ENCODE measurements around the gene SYNGR4.

Gene SYNGR4

GRCh38 chr19:48413879-48414587, 49.9 kb downstream of the SYNGR4 start:
- ATAC-seq: peak; percentile 25
- no peak for TF ChIP-seq TOX (CRISPR knock-in tag; IDR thresholded peaks at IDR 0.05; ENCODE audit: borderline replicate concordance)
- no peak for TF ChIP-seq CREB5 (CRISPR knock-in tag; IDR thresholded peaks at IDR 0.05; ENCODE audit: low read depth)
- no peak for TF ChIP-seq POU6F1 (CRISPR knock-in tag; IDR thresholded peaks at IDR 0.05; ENCODE audit: borderline replicate concordance, low read depth)
- TF ChIP-seq GLIS3 (CRISPR knock-in tag; IDR thresholded peaks at IDR 0.05): no peak
- no peak for TF ChIP-seq ISL1 (CRISPR knock-in tag; IDR thresholded peaks at IDR 0.05)
- TF ChIP-seq ZFP30 (CRISPR knock-in tag; IDR thresholded peaks at IDR 0.05): no peak
- TF ChIP-seq TCF4 (CRISPR knock-in tag; IDR thresholded peaks at IDR 0.05; ENCODE audit: borderline replicate concordance): no peak
- TF ChIP-seq ARNTL (CRISPR knock-in tag; IDR thresholded peaks at IDR 0.05; ENCODE audit: borderline replicate concordance, low read depth): no peak
- no peak for TF ChIP-seq PATZ1 (CRISPR knock-in tag; IDR thresholded peaks at IDR 0.05; ENCODE audit: borderline replicate concordance)
- TF ChIP-seq SNAI2 (CRISPR knock-in tag; IDR thresholded peaks at IDR 0.05): no peak
- no peak for TF ChIP-seq ZNF8 (CRISPR knock-in tag; IDR thresholded peaks at IDR 0.05)
- no peak for TF ChIP-seq PPARA (CRISPR knock-in tag; IDR thresholded peaks at IDR 0.05; ENCODE audit: borderline replicate concordance)
- no peak for TF ChIP-seq ZFP3 (CRISPR knock-in tag; IDR thresholded peaks at IDR 0.05)
- TF ChIP-seq ZC3H10 (CRISPR knock-in tag; IDR thresholded peaks at IDR 0.05): no peak
- no peak for TF ChIP-seq CSDC2 (CRISPR knock-in tag; IDR thresholded peaks at IDR 0.05)
- no peak for TF ChIP-seq OSR1 (CRISPR knock-in tag; IDR thresholded peaks at IDR 0.05)
- TF ChIP-seq TSHZ2 (CRISPR knock-in tag; IDR thresholded peaks at IDR 0.05): no peak
- no peak for TF ChIP-seq RARB (CRISPR knock-in tag; IDR thresholded peaks at IDR 0.05)

- TF ChIP-seq GLIS3 (CRISPR knock-in tag; IDR thresholded peaks at IDR 0.05): no peak
- TF ChIP-seq ZFP30 (CRISPR knock-in tag; IDR thresholded peaks at IDR 0.05): no peak
- no peak for TF ChIP-seq ESRRG (CRISPR knock-in tag; IDR thresholded peaks at IDR 0.05)
- no peak for TF ChIP-seq TSHZ2 (CRISPR knock-in tag; IDR thresholded peaks at IDR 0.05)
- TF ChIP-seq CSRNP3 (CRISPR knock-in tag; IDR thresholded peaks at IDR 0.05): no peak
- TF ChIP-seq RARB (CRISPR knock-in tag; IDR thresholded peaks at IDR 0.05): no peak
- TF ChIP-seq PPARA (CRISPR knock-in tag; IDR thresholded peaks at IDR 0.05; ENCODE audit: borderline replicate concordance): no peak
- no peak for TF ChIP-seq PATZ1 (CRISPR knock-in tag; IDR thresholded peaks at IDR 0.05; ENCODE audit: borderline replicate concordance)
- no peak for TF ChIP-seq ZNF70 (CRISPR knock-in tag; IDR thresholded peaks at IDR 0.05)
- no peak for TF ChIP-seq POU6F1 (CRISPR knock-in tag; IDR thresholded peaks at IDR 0.05; ENCODE audit: borderline replicate concordance, low read depth)
- no peak for TF ChIP-seq CSDC2 (CRISPR knock-in tag; IDR thresholded peaks at IDR 0.05)
- TF ChIP-seq TOX (CRISPR knock-in tag; IDR thresholded peaks at IDR 0.05; ENCODE audit: borderline replicate concordance): no peak
- TF ChIP-seq ZNF565 (CRISPR knock-in tag; conservative IDR thresholded peaks at IDR 0.05; ENCODE audit: low read depth): no peak
- ATAC-seq: peak; percentile 68
Measured at GRCh38 chr19:48415395-48415794, 51.2 kb downstream of the SYNGR4 start.

Measured in SK-N-SH treated with all-trans-retinoic acid at 6 μM for 48 hours (cell line).